Hypothalamus (tissue), 51 donors: ENCODE results near the gene TPST2.

Experiments used
- DNase-seq, 51 donors: peaks; one replicate each; lab custom pipeline; 2025; lab: John Stamatoyannopoulos, UW

Gene TPST2

DNA sequence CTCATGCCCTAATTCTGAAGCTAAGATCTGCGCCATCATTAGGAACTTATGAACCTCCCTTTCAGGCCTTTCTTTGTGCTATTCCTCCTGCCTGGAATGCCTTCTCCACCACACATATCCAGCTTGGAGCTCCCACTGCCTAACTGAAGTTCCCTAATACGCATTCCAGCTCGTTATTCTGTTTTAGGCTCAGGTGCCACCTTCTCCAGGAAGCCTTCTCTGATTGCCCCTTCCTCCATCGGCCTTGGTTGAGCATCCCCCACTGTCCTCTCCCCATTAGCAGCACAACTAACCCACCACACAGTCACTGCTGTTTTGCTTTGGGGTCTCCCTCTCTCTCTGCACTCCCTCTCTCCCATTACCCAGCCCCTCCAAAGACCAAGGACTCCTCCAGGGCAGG lies 22.7 kb upstream of the TPST2 start:
- no peak for DNase-seq

GRCh38 chr22:26610996-26611395 lies 21.1 kb upstream of the TPST2 start:
- DNase-seq: no peak

- DNase-seq: peak in 24 of 51 donors; percentile 6 to 78 (median 30)
Observed at GRCh38 chr22:26610072-26610958, 20.4 kb upstream of the TPST2 start.

GRCh38 chr22:26609287-26609686 lies 19.4 kb upstream of the TPST2 start:
- no peak for DNase-seq

GRCh38 chr22:26608129-26608528 lies 18.2 kb upstream of the TPST2 start:
- DNase-seq: no peak

DNA sequence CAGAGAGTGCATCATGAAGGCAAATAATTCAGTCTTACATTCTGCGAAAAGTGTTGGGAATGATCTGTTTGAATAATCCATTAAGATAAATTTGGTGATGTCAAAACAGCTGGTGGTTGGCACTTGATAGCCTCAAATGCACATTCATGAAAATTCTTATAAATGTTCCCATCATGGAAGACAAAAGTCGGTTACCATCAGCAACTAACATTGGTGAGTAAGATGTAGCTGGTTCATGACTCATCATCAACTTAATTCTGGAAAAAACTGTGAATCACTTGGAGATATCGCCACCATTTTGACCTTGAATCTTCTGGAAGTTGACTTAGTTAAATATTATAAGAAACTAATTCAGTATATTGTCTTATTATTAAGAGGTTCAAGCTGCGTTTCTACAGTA lies 16.7 kb upstream of the TPST2 start:
- no peak for DNase-seq

DNA sequence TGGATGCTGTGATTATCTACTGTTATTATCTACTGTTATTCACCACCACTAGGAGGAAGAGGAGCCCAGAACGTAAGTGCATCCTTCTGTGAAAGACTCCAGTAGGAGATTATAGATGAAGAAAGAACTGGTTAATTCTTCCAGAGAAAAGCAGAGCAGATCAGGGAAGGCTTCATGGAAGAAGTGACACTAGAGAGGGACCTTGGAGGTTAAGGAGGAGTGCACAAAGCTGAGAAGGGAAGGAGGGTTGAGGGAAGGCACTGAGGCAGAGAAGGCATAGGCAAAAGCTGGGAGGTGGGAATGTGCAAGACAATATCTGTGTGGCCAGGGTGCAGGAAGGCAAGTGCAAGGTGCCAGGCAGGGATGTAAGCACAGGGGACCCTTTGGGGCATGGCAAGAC lies 14.4 kb upstream of the TPST2 start:
- DNase-seq: no peak

DNA sequence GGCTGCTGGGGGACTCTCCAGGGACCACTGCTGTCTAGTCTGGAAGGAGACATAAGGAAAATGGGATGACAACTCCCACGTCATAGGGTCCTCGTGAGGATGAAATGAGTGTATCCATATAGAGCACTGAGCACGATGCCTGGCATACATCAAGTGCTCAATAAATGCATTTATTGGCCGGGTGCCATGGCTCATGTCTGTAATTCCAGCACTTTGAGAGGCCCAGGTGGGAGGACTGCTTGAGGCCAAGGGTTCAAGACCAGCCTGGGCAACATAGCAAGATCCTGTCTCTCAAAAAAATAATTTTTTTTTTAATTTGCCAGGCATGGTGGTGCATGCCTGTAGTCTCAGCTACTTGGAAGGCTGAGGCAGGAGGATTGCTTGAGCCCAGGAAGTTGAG lies 12.2 kb upstream of the TPST2 start:
- no peak for DNase-seq

DNA sequence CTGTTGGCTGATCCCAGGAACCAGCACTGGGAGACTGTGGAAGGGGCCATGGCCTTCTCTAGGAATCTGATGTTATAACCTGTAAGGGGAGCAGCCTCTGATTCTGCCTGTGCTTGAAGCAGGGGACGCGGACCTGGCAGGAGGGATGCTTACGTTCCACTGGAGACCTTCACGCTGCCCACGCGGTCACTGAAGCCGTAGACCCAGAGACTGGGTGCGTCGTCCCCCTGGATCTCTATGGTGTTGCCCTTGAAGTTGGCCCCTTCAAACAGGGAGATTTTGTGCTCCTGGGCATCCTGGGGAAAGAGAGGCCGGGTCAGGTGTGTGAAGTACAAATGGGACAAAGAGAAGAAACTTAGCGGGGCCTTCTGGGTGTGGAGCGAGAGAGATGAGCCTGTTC lies 11.8 kb upstream of the TPST2 start:
- DNase-seq: no peak

DNA sequence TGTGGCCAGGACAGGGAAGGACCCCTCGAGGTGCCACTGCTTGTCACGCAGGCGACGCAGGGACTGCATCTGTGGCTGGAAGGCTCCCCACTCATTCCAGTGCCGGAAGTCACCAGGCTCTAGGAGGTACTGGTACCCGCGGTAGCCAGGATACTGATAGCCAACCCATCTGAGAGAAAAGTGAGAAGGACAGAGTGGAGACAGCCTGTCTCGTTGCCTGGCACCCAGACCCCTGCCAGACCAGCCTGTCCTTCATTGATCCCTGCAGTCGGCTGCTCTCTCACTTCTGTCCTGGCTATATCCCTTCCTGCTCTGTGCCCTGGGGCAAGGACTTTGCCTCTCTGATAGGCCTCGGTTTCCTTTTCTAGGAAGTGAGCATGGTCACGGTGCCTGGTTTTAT lies 9.6 kb upstream of the TPST2 start:
- no peak for DNase-seq

GRCh38 chr22:26597480-26597879 lies 7.5 kb upstream of the TPST2 start:
- no peak for DNase-seq

DNA sequence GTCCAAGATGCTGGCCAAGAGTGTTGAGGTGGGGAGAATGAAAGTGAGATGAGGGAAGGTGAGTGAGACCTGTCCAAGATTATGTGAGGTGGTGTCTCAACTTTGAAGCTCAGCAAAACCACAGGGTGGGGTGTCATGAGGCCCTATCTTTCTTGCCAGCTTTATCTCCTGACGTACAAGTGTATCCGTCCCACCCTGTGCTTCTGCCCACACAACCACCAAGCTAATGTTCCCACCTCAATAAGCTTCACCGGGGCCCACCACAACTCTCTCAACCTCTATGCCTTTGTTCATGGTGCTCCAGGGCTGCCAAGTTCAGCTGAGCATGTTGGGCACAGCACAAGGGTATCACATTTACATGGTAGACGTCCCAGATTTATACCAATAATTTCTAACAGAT lies 7.1 kb upstream of the TPST2 start:
- no peak for DNase-seq

GRCh38 chr22:26593763-26594162 lies 3.8 kb upstream of the TPST2 start:
- no peak for DNase-seq

GRCh38 chr22:26592421-26592891 lies 2.5 kb upstream of the TPST2 start:
- DNase-seq: no peak

- peak in 1 of 51 donors; percentile 8 for DNase-seq
Observed at GRCh38 chr22:26589367-26589844, 526 bp downstream of the TPST2 start.

- DNase-seq: no peak
Observed at GRCh38 chr22:26588729-26589366, 1.1 kb downstream of the TPST2 start.

- DNase-seq: no peak
Observed at GRCh38 chr22:26587991-26588613, 1.8 kb downstream of the TPST2 start.

DNA sequence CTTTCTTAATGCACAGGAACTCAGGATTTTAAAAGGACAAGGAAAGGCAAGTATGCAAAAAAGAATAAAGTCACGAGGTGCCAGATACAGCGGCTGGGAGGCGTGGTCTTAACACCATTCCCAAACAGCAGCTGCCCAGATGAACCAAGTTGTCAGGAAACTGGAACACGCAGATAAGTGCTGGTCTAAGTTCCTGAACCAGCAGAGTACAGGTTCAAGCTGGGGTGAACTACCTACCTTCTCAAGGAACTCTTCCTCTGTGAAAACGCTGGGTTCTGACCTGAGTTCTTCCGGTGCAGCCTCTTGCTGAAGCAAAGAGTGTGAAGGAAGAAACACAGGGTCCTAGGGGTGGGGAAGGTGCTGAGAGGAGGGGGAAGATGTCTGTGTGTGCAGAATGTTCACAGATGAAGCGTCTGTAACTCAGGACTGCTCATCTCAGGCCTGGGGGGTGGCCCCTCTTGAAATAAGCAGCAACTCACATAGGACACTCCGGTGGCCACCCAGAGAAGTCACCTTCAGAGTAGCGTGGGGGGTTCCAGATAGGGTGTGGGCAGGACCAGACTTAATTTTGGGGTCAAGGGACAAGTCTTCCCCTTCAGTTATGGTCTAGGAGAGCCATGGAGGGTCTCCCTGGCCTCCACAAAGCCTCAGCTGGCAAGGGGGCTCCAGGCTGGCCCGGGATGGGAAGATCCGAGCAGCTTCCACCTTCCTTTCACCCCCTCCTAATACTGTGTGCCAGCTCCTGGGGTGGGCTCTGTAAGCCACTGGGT lies 3.2 kb downstream of the TPST2 start:
- no peak for DNase-seq

DNA sequence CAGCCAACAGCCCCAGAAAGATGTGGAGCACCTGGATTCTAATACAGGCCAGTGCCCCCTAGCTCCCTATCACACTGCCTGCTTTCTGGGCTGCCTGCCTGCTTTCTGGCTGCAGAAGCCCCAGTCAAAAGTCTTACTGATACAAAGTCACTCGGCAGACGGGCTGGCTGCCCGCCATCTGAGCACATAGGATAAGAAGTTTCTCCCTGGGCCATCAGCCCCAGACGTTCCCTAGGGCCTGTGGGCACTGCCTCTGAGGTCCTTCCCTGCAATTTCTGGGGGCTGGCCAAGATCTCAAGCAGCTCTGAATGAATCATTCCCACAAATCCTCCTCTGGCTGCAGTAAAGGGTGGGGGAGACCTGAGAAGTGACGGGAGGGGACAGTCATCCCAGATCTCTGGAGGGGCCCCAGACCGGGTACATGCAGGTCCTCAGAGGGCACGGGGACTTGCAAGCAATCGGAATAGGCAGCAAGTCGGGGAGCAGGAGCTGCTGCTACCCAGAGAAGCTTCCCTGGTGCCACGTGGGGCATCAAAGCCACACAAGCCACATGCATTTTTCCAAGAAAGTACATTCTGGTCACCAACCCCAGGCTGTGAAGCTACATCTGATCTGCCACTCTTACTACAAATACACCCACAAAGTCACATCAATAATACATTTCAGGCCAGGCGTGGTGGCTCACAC lies 4.7 kb downstream of the TPST2 start:
- DNase-seq: peak in 9 of 51 donors; percentile 4 to 36 (median 11)

- DNase-seq: no peak
Observed at GRCh38 chr22:26584010-26584409, 5.9 kb downstream of the TPST2 start.
